Measurements from ENCODE around the gene KCNMA1.

GRCh38 chr10:77583527-77583926 is 54.1 kb downstream of the KCNMA1 start:
- no peak for TF ChIP-seq CTCF (IDR thresholded peaks at IDR 0.05)
- TF ChIP-seq POLR2AphosphoS5 (IDR thresholded peaks at IDR 0.05): no peak
- TF ChIP-seq POLR2A (IDR thresholded peaks at IDR 0.05): no peak
